ENCODE data around the gene DECR2. TPM values are rescaled to one million over a fixed set of nuclear protein-coding genes. Genes with fewer than 3 reads are reported as not detected.

Gene DECR2
- total RNA-seq, 1 experiment from 2014 or later, result 17.1 TPM

- Histone ChIP-seq H4K20me1 (ENCODE audit: insufficient read depth) (no peaks in the 10 kb centered on the region), H3K9me2 (ENCODE audit: insufficient read depth) (no peaks in the 10 kb centered on the region), H3K9me3 (ENCODE audit: control insufficient read depth in 1 of 2, insufficient read depth in 1 of 2, low read depth in 1 of 2, low read length in 2 of 2) (no peaks in the 10 kb centered on the region), H3K4me1 (ENCODE audit: control insufficient read depth in 1 of 2, insufficient read depth in 2 of 2, low read length in 2 of 2) (no peaks in the 10 kb centered on the region), H3K27ac (ENCODE audit: low read depth, low read length) (no peak overlapping the region), H3K4me2 (ENCODE audit: low read length) (no peak overlapping the region), H3K79me2 (ENCODE audit: insufficient read depth, low read length) (no peaks in the 10 kb centered on the region), H3K27me3 (ENCODE audit: insufficient read depth, low read length) (no peaks in the 10 kb centered on the region), H3K36me3 (ENCODE audit: control insufficient read depth in 1 of 2, insufficient read depth in 2 of 2, low read length in 2 of 2) (no peaks in the 10 kb centered on the region), H3K9ac (ENCODE audit: low read length) (no peak overlapping the region), H3K4me3 (replicated peaks in 1 of 2; ENCODE audit: low read depth in 1 of 2, low read length in 2 of 2) (no peak overlapping the region), H2AFZ (ENCODE audit: low read depth, low read length, poor library complexity, severe bottlenecking) (no peak overlapping the region)
- intact Hi-C loops (cut with micrococcal nuclease), result no loop called here
- BruUV-seq (replicated peaks), result no TSS peak
- ChIA-PET RAD21 (ENCODE audit: low non-redundant PET in 1 of 2, low total read pairs in 2 of 2, uncharacterized antibody in 2 of 2, unreplicated experiment in 2 of 2) (interaction anchor here in 1 of 2 experiments (0.7 kb wide), 1 partner anchor 141 kb away, joined by 3 read pairs; no protein-coding TSS in a partner anchor), CTCF (no interaction called here), POLR2A (no interaction called here)
- no peak for DNase-seq (ENCODE audit: low read depth, low spot score)
- ATAC-seq, result no peak
- TF ChIP-seq ZFX (IDR thresholded peaks at IDR 0.05), result no peak
- TF ChIP-seq FOSL1 (IDR thresholded peaks at IDR 0.05; ENCODE audit: low read depth), result no peak
- TF ChIP-seq, protein P1, sequence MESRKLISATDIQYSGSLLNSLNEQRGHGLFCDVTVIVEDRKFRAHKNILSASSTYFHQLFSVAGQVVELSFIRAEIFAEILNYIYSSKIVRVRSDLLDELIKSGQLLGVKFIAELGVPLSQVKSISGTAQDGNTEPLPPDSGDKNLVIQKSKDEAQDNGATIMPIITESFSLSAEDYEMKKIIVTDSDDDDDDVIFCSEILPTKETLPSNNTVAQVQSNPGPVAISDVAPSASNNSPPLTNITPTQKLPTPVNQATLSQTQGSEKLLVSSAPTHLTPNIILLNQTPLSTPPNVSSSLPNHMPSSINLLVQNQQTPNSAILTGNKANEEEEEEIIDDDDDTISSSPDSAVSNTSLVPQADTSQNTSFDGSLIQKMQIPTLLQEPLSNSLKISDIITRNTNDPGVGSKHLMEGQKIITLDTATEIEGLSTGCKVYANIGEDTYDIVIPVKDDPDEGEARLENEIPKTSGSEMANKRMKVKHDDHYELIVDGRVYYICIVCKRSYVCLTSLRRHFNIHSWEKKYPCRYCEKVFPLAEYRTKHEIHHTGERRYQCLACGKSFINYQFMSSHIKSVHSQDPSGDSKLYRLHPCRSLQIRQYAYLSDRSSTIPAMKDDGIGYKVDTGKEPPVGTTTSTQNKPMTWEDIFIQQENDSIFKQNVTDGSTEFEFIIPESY (IDR thresholded peaks at IDR 0.05; ENCODE audit: extremely low read depth, insufficient replicate concordance, low read length), result no peak
- TF ChIP-seq CEBPB (IDR thresholded peaks at IDR 0.05; ENCODE audit: low read depth), result no peak
- TF ChIP-seq CTCF (IDR thresholded peaks at IDR 0.05 in 2 of 3, conservative IDR thresholded peaks at IDR 0.05 in 1 of 3; ENCODE audit: borderline replicate concordance in 1 of 3, insufficient read depth in 1 of 3, low read depth in 2 of 3, low read length in 2 of 3), result no peak
- TF ChIP-seq TCF7L2 (IDR thresholded peaks at IDR 0.05; ENCODE audit: borderline replicate concordance, extremely low read depth, insufficient read depth, insufficient read length), result no peak
- no peak for TF ChIP-seq RAD21 (IDR thresholded peaks at IDR 0.05; ENCODE audit: low read depth)
- no peak for TF ChIP-seq MAX (IDR thresholded peaks at IDR 0.05)
- TF ChIP-seq YY1 (IDR thresholded peaks at IDR 0.05; ENCODE audit: extremely low read depth, insufficient replicate concordance, low read depth, low read length), result no peak
- TF ChIP-seq CBX3 (IDR thresholded peaks at IDR 0.05; ENCODE audit: low read depth), result no peak
- TF ChIP-seq ELF1 (IDR thresholded peaks at IDR 0.05; ENCODE audit: borderline replicate concordance, low read depth), result no peak
- TF ChIP-seq SIN3A (IDR thresholded peaks at IDR 0.05; ENCODE audit: low read depth), result no peak
- no peak for TF ChIP-seq ZNF274 (IDR thresholded peaks at IDR 0.05; ENCODE audit: low read depth, low read length)
- TF ChIP-seq, protein P2, sequence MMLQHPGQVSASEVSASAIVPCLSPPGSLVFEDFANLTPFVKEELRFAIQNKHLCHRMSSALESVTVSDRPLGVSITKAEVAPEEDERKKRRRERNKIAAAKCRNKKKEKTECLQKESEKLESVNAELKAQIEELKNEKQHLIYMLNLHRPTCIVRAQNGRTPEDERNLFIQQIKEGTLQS (IDR thresholded peaks at IDR 0.05), result no peak
- no peak for TF ChIP-seq REST (IDR thresholded peaks at IDR 0.05; ENCODE audit: low read depth)
- TF ChIP-seq EZH2phosphoT487 (IDR thresholded peaks at IDR 0.05; ENCODE audit: borderline replicate concordance), result no peak
- TF ChIP-seq POLR2A (IDR thresholded peaks at IDR 0.05; ENCODE audit: borderline replicate concordance, extremely low read depth, insufficient read depth, insufficient read length), result no peak
Observed at GRCh38 chr16:359871-360697, 41.6 kb upstream of the DECR2 start.
